Activated CD8-positive, alpha-beta T cell treated with anti-CD3 and anti-CD28 coated beads for 36 hours (primary cell): ENCODE data around the gene TCF4. TPM values are rescaled to one million over a fixed set of nuclear protein-coding genes. Genes with fewer than 3 reads are reported as not detected.

ENCODE experiments used
- ATAC-seq: fragments of 200-7000 bp; cut with Tn5 transposase; one replicate; pipeline ENCODE4 v1.10.0; 2021; ENCODE audit warnings: mild to moderate bottlenecking, moderate library complexity
- CTCF ChIA-PET: fragments of 350-600 bp; sonication (Branson Sonifier 250); formaldehyde crosslinking; loops from one replicate; lab custom pipeline; 2021; ENCODE audit warnings: antibody characterized with exemption; lab: Charles Lee
- POLR2A ChIA-PET: fragments of 350-600 bp; sonication (Branson Sonifier 250); formaldehyde crosslinking; loops from one replicate; lab custom pipeline; 2021; ENCODE audit warnings: antibody characterized with exemption; lab: Charles Lee
- DNase-seq: peaks from one replicate; pipeline ENCODE4 v3.0.0-alpha.2; 2020
- H3K27ac Mint-ChIP-seq: one replicate; pipeline ENCODE4 v1.8.0; 2021; ENCODE audit warnings: mild to moderate bottlenecking, mixed read lengths
- H3K27me3 Mint-ChIP-seq: one replicate; pipeline ENCODE4 v1.8.0; 2021; ENCODE audit warnings: mixed read lengths
- H3K36me3 Mint-ChIP-seq: one replicate; pipeline ENCODE4 v1.8.0; 2021; ENCODE audit warnings: low read depth, mixed read lengths
- H3K4me1 Mint-ChIP-seq: one replicate; pipeline ENCODE4 v1.8.0; 2021; ENCODE audit warnings: low read depth, mixed read lengths
- H3K4me3 Mint-ChIP-seq: one replicate; pipeline ENCODE4 v1.8.0; 2021; ENCODE audit warnings: mild to moderate bottlenecking, moderate library complexity, mixed read lengths
- H3K9me3 Mint-ChIP-seq: one replicate; pipeline ENCODE4 v1.8.0; 2021; ENCODE audit warnings: mixed read lengths
- intact Hi-C: fragments of 100-400 bp; cut with micrococcal nuclease; formaldehyde crosslinking; loops from one replicate; pipeline ENCODE4 v1.10.0; 2022
- microRNA-seq: library from miRNA; unstranded; fragments of <30 nt; microRNA quantifications from one replicate; pipeline ENCODE4 v1.2.0, GENCODE V29; 2022; ENCODE audit warnings: borderline microRNAs expressed, borderline replicate concordance
- total RNA-seq, 2 experiments: library from RNA; stranded (reverse); gene quantifications; one replicate each; pipeline ENCODE4 v1.2.3, GENCODE V29; 2021
- TF ChIP-seq, protein P1 (sequence below): fragments of 200-600 bp; IDR thresholded peaks from one replicate; pipeline ENCODE4 v1.8.0; 2022; ENCODE audit warnings: antibody characterized with exemption, mild to moderate bottlenecking

Gene TCF4
- total RNA-seq, 2 experiments from 2014 or later = 1.2 to 1.4 TPM

DNA sequence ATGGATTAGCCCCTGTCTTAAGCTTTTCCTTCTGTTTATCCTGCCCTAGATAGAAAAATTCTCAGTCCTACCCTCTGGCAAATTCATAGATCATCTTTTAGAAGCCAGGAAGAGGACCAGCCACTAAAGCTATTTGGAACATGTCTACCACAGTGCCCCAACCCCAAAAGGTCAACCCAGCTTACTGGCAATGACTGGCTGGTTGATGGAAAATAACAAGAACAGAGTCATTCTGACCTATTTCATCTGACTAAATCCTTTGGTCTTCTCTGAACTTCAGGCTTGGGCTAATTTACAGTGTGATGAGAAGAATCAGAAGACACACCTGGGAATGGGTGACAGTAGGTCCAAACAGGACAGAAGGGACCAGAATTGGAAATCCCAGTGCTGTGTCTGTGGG, 401.4 kb downstream of the TCF4 start:
- no peaks in the 10 kb centered on the region for H3K36me3 Mint-ChIP-seq
- no peaks in the 10 kb centered on the region for H3K27me3 Mint-ChIP-seq
- no peaks in the 10 kb centered on the region for H3K9me3 Mint-ChIP-seq
- ATAC-seq (no peak), DNase-seq (no peak)
- TF ChIP-seq, protein P1, sequence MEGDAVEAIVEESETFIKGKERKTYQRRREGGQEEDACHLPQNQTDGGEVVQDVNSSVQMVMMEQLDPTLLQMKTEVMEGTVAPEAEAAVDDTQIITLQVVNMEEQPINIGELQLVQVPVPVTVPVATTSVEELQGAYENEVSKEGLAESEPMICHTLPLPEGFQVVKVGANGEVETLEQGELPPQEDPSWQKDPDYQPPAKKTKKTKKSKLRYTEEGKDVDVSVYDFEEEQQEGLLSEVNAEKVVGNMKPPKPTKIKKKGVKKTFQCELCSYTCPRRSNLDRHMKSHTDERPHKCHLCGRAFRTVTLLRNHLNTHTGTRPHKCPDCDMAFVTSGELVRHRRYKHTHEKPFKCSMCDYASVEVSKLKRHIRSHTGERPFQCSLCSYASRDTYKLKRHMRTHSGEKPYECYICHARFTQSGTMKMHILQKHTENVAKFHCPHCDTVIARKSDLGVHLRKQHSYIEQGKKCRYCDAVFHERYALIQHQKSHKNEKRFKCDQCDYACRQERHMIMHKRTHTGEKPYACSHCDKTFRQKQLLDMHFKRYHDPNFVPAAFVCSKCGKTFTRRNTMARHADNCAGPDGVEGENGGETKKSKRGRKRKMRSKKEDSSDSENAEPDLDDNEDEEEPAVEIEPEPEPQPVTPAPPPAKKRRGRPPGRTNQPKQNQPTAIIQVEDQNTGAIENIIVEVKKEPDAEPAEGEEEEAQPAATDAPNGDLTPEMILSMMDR = no peak
- no peak overlapping the region for H3K27ac Mint-ChIP-seq
- ChIA-PET CTCF (no interaction called here), POLR2A (no interaction called here)
- no peaks in the 10 kb centered on the region for H3K4me1 Mint-ChIP-seq
- intact Hi-C loops = no loop called here
- no peak overlapping the region for H3K4me3 Mint-ChIP-seq

GRCh38 chr18:55185391-55185790, 402.6 kb downstream of the TCF4 start:
- TF ChIP-seq, protein P1 = no peak
- ATAC-seq (no peak), DNase-seq (no peak)
- no peak overlapping the region for H3K27ac Mint-ChIP-seq
- H3K4me3 Mint-ChIP-seq = no peak overlapping the region
- no peaks in the 10 kb centered on the region for H3K4me1 Mint-ChIP-seq
- no peaks in the 10 kb centered on the region for H3K27me3 Mint-ChIP-seq
- CTCF ChIA-PET = no interaction called here
- no peaks in the 10 kb centered on the region for H3K9me3 Mint-ChIP-seq
- H3K36me3 Mint-ChIP-seq = no peaks in the 10 kb centered on the region
- intact Hi-C loops = no loop called here
- POLR2A ChIA-PET = no interaction called here

DNA sequence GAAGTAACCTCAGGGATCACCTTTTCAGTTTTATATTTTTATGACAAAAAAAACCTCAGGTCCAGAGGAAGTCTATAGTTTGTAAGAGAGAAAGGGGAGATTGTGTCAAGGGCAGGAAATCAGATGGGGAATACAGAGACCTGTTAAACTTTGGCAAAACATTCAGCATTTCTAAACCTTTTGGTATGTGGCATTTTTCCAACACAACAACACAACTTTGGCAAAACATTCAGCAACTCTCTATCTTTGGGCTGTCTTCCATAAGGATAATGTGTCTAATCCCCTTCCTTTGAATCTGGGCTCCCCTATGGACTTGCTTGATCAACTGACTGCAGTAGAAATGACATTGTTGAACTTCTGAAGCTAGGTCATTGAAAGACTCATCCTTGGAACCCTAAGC, 408.2 kb downstream of the TCF4 start:
- Mint-ChIP-seq H3K27ac (no peak overlapping the region), H3K9me3 (no peaks in the 10 kb centered on the region), H3K4me1 (no peaks in the 10 kb centered on the region), H3K36me3 (no peaks in the 10 kb centered on the region), H3K4me3 (no peak overlapping the region), H3K27me3 (no peaks in the 10 kb centered on the region)
- ATAC-seq (no peak), DNase-seq (no peak)
- intact Hi-C loops = no loop called here
- TF ChIP-seq, protein P1 = no peak
- POLR2A ChIA-PET = no interaction called here
- CTCF ChIA-PET = interaction anchor here (0.7 kb wide), 1 partner anchor 205 kb away, joined by 3 read pairs; no protein-coding TSS in a partner anchor

DNA sequence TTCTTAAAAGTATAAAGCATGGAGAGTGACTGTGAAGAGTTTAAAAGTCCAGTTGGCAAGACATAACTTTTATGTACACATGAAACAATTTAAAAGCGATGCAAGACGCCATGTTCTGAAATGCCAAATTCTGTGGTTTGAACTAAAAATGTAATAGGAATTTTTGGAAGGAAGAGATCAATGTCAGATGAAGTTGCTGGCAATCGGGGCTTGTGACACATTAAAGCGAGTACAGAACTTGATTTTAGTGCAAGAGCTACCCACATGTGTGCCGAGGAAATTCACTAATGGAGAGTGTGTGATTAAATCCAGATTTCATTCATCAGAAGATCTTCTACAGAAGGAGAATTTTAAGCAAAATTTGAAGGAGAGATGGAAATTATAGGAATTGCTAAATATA, 408.6 kb downstream of the TCF4 start:
- DNase-seq (no peak), ATAC-seq (no peak)
- TF ChIP-seq, protein P1 = no peak
- no peaks in the 10 kb centered on the region for H3K9me3 Mint-ChIP-seq
- no peaks in the 10 kb centered on the region for H3K4me1 Mint-ChIP-seq
- CTCF ChIA-PET = no interaction called here
- no peaks in the 10 kb centered on the region for H3K27me3 Mint-ChIP-seq
- no peak overlapping the region for H3K27ac Mint-ChIP-seq
- POLR2A ChIA-PET = no interaction called here
- no peak overlapping the region for H3K4me3 Mint-ChIP-seq
- H3K36me3 Mint-ChIP-seq = no peaks in the 10 kb centered on the region
- intact Hi-C loops = no loop called here

GRCh38 chr18:55173291-55173690, 414.7 kb downstream of the TCF4 start:
- Mint-ChIP-seq H3K4me1 (no peaks in the 10 kb centered on the region), H3K9me3 (peaks cover 1% of the 10 kb centered on the region), H3K27ac (no peak overlapping the region), H3K4me3 (no peak overlapping the region), H3K36me3 (no peaks in the 10 kb centered on the region), H3K27me3 (no peaks in the 10 kb centered on the region)
- ATAC-seq = no peak
- TF ChIP-seq, protein P1 = no peak
- intact Hi-C loops = no loop called here
- ChIA-PET POLR2A (no interaction called here), CTCF (no interaction called here)
- DNase-seq = no peak

Small RNA genes within 50 kb of the gene (microRNA-seq; reads per million reads assigned to microRNA genes)
- gene MIR4529 = not detected
